PC-9 (cell line): ENCODE measurements around the gene CKB.

Experiments
- EZH2 ChIP-seq: fragments of 200-600 bp; sonication (generic); IDR thresholded peaks from 2 replicates; pipeline ENCODE4 v1.8.0; 2017; ENCODE audit warnings: antibody characterized with exemption, low read depth
- TF ChIP-seq, protein P1 (sequence below): fragments of 200-600 bp; sonication (generic); conservative IDR thresholded peaks from 2 replicates; pipeline ENCODE4 v1.6.1; 2017; ENCODE audit warnings: mixed run types, antibody characterized with exemption, mild to moderate bottlenecking, moderate library complexity

DNA sequence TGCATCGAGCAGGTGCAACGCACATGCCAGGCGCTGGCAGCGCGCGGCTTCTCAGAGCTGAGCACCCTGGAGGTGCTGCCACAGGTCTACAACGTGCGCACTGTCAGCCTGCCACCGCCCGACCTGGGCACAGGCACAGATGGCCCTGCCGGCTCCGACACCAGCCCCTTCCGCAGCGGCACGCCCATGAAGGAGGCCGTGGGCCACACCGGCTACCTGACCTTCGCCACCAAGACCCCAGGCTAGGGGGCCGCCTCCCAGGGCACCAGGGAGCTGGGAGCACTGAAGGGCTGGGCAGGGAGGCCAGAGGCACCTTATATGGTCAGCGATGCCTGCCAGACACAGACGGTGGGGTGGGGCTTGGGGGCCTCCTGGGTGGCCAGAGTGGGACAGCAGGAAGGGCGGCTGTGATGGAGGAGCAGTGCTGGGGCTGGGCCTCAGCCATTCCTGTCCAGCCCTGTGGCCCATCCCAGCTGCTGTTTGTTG, 12.0 kb upstream of the CKB start:
- TF ChIP-seq, protein P1, sequence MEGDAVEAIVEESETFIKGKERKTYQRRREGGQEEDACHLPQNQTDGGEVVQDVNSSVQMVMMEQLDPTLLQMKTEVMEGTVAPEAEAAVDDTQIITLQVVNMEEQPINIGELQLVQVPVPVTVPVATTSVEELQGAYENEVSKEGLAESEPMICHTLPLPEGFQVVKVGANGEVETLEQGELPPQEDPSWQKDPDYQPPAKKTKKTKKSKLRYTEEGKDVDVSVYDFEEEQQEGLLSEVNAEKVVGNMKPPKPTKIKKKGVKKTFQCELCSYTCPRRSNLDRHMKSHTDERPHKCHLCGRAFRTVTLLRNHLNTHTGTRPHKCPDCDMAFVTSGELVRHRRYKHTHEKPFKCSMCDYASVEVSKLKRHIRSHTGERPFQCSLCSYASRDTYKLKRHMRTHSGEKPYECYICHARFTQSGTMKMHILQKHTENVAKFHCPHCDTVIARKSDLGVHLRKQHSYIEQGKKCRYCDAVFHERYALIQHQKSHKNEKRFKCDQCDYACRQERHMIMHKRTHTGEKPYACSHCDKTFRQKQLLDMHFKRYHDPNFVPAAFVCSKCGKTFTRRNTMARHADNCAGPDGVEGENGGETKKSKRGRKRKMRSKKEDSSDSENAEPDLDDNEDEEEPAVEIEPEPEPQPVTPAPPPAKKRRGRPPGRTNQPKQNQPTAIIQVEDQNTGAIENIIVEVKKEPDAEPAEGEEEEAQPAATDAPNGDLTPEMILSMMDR, result no peak
- no peak for TF ChIP-seq EZH2
